Esophagus squamous epithelium (tissue), 5 donors: Measurements from ENCODE around the gene ADISSP. TPM values are rescaled to one million over a fixed set of nuclear protein-coding genes. Genes with fewer than 3 reads are reported as not detected.

Experiments used
- DNase-seq: peaks from one replicate; lab custom pipeline; 2025; lab: John Stamatoyannopoulos, UW
- H3K27ac ChIP-seq, 4 donors: fragments of 200-600 bp; sonication (generic); one replicate each; pipeline ENCODE4 v1.5.1; 2016 to 2019; ENCODE audit warnings: mild to moderate bottlenecking in 1 of 4
- H3K27me3 ChIP-seq, 4 donors: fragments of 200-600 bp; sonication (generic); 1 replicate in 3 of 4; 2 replicates in 1 of 4; pipeline versions ENCODE4 v1.5.1 to v1.6.0; 2017 to 2021; ENCODE audit warnings: antibody characterized with exemption in 1 of 4
- H3K36me3 ChIP-seq, 3 donors: fragments of 200-600 bp; sonication (generic); one replicate each; pipeline ENCODE4 v1.5.1; 2016 to 2019
- H3K4me1 ChIP-seq, 3 donors: fragments of 200-600 bp; sonication (generic); one replicate each; pipeline ENCODE4 v1.5.1; 2017 to 2019
- H3K4me3 ChIP-seq, 4 donors: fragments of 200-600 bp; sonication (generic); 1 replicate in 3 of 4; 2 replicates in 1 of 4; pipeline ENCODE4 v1.5.1; 2016 to 2019; ENCODE audit warnings: mild to moderate bottlenecking in 2 of 4, moderate library complexity in 1 of 4
- H3K9me3 ChIP-seq, 3 donors: fragments of 200-600 bp; sonication (generic); one replicate each; pipeline ENCODE4 v1.5.1; 2016 to 2019
- CTCF ChIP-seq, 6 experiments: fragments of 450-650 bp in 4 of 6; fragments of 200-600 bp in 2 of 6; sonication (generic) in 2 of 6; IDR thresholded peaks; one replicate each; pipeline ENCODE4 v1.5.1; 2016 to 2019; ENCODE audit warnings: antibody characterized with exemption in 6 of 6, mild to moderate bottlenecking in 4 of 6, moderate library complexity in 4 of 6
- POLR2A ChIP-seq, 4 donors: fragments of 450-650 bp; IDR thresholded peaks; one replicate each; pipeline ENCODE4 v1.6.1; 2017; ENCODE audit warnings: antibody characterized with exemption in 4 of 4, mild to moderate bottlenecking in 4 of 4, moderate library complexity in 3 of 4
- WGBS, 2 donors: methylation state at CpG; one replicate each; pipeline ENCODE4 v1.1.5; 2018; 5-methylcytosine and 5-hydroxymethylcytosine counted together
- intact Hi-C: fragments of 100-400 bp; cut with DNase I; formaldehyde crosslinking; loops from one replicate; pipeline ENCODE4 v1.15.0; 2022
- total RNA-seq, 4 donors: library from RNA; depleted of rRNA; stranded (reverse); fragments of >200 nt; gene quantifications; one replicate each; pipeline ENCODE4 v1.1.0, GENCODE V29; 2016
- donor health status: DM: yes; HTN: yes; CAD: no.

ADISSP gene
- total RNA-seq, 4 donors from 2014 or later: 13.5 to 24.7 (median 19.8) TPM

GRCh38 chr20:3777381-3777715 lies 9.8 kb upstream of the ADISSP start:
- Histone ChIP-seq H3K27me3 (no peaks in the 10 kb centered on the region), H3K9me3 (no peaks in the 10 kb centered on the region), H3K27ac (peak overlapping the region in 2 of 4 donors; percentile 0 to 50), H3K4me3 (peak overlapping the region; percentile 33 to 69 (median 50)), H3K4me1 (peaks cover 19 to 40% (median 22%) of the 10 kb centered on the region in 3 donors), H3K36me3 (no peaks in the 10 kb centered on the region)
- TF ChIP-seq CTCF (IDR thresholded peaks at IDR 0.05): no peak
- TF ChIP-seq POLR2A (IDR thresholded peaks at IDR 0.05): no peak
- no peak for DNase-seq
- intact Hi-C loops: no loop called here
- WGBS, 2 donors: 0% methylated on average over 9 of the region's 16 CpGs; no CpG with 5 or more reads in 1 of the 2 donors

- H3K4me3 ChIP-seq: no peak overlapping the region
- intact Hi-C loops: no loop called here
- H3K27ac ChIP-seq: no peak overlapping the region
- no peaks in the 10 kb centered on the region for H3K27me3 ChIP-seq
- no peaks in the 10 kb centered on the region for H3K36me3 ChIP-seq
- TF ChIP-seq CTCF (IDR thresholded peaks at IDR 0.05) (no peak), POLR2A (IDR thresholded peaks at IDR 0.05) (no peak)
- 73 to 82% methylated on average over 3 to 4 of the region's 4 CpGs for WGBS, 2 donors
- H3K4me1 ChIP-seq: peaks cover 10 to 22% (median 13%) of the 10 kb centered on the region in 3 donors
- DNase-seq: no peak
- H3K9me3 ChIP-seq: no peaks in the 10 kb centered on the region
These were observed 8.0 kb upstream of the ADISSP start for GRCh38 chr20:3775457-3776108.

DNA sequence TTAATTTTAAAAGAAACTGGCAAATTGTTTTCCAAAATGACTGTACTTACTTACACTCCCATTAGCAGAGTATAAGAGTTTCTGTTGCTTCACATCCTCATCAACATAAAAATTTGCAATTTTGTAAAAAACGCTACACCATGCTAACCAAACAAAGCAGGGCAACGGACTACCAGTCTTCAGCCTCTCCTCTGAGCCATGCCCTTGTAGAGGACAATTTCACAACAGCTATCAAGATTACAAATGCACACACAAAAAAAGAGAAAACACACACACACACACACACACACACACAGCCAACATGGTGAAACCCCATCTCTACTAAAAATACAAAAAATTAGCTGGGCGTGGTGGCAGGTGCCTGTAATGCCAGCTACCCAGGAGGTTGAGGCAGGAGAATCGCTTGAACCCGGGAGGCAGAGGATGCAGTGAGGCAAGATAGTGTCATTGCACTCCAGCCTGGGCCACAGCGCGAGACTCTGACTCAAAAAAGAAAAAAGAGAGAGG lies 4.1 kb upstream of the ADISSP start:
- no peaks in the 10 kb centered on the region for H3K9me3 ChIP-seq
- H3K27ac ChIP-seq: no peak overlapping the region
- H3K27me3 ChIP-seq: no peaks in the 10 kb centered on the region
- no peak overlapping the region for H3K4me3 ChIP-seq
- no peak for TF ChIP-seq CTCF (IDR thresholded peaks at IDR 0.05)
- TF ChIP-seq POLR2A (IDR thresholded peaks at IDR 0.05): no peak
- no peak for DNase-seq
- WGBS, 2 donors: 73 to 74% methylated on average over 7 of the region's 7 CpGs
- peaks cover 17 to 32% (median 20%) of the 10 kb centered on the region in 3 donors for H3K4me1 ChIP-seq
- intact Hi-C loops: no loop called here
- H3K36me3 ChIP-seq: no peaks in the 10 kb centered on the region

DNA sequence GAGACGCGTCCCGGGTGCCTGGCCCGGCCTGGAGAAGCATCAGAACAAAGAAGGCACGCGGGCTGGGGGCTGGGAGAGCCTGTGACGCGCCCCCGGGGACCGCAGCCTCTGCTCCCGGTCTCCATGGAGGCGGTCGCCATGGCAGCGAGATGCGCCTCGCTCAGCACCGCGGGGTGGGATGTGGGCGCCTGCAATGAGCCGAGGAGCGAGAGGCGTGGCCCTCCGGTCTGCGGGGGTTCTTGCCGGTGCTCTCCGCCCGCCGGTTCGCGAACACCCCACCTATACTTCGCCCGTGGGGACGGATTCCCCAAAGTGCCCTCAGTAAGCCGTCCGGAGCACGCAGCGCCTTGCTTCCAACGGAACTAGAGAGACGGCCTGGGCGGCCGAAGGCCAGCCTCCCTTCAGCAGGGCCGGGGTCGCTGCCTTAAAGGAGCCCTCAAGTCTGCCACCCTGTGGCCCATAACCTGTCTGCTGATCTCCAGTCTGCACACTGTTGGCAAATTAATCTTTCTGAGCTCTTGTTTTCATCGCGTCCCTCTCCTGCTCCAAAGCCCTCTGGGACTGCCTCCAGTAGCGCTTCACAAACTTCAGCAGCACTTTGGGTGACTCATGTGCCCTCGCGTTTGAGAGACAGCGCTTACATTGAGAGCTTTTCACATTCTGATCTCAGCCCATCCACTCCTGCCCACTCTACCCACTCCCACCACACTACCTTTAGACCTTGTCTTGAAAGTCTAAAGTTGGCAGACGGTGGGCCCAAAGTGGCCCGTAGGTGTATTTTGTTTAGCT lies 983 bp upstream of the ADISSP start:
- no peak for TF ChIP-seq POLR2A (IDR thresholded peaks at IDR 0.05)
- peak; percentile 25 to 57 (median 55) for TF ChIP-seq CTCF (IDR thresholded peaks at IDR 0.05)
- H3K4me3 ChIP-seq: peak overlapping the region; percentile 52 to 75 (median 68)
- H3K36me3 ChIP-seq: no peaks in the 10 kb centered on the region
- intact Hi-C loops: no loop called here
- no peaks in the 10 kb centered on the region for H3K9me3 ChIP-seq
- H3K27me3 ChIP-seq: no peaks in the 10 kb centered on the region
- H3K4me1 ChIP-seq: peaks cover 21 to 63% (median 50%) of the 10 kb centered on the region in 3 donors
- no peak for DNase-seq
- 3 to 4% methylated on average over 8 to 11 of the region's 51 CpGs for WGBS, 2 donors
- peak overlapping the region; percentile 88 to 96 (median 92) for H3K27ac ChIP-seq

- WGBS, 2 donors: 4% methylated on average over 5 of the region's 21 CpGs; no CpG with 5 or more reads in 1 of the 2 donors
- Histone ChIP-seq H3K36me3 (no peaks in the 10 kb centered on the region), H3K27ac (peak overlapping the region; percentile 54 to 96 (median 90)), H3K9me3 (no peaks in the 10 kb centered on the region), H3K27me3 (no peaks in the 10 kb centered on the region), H3K4me3 (peak overlapping the region; percentile 52 to 75 (median 68)), H3K4me1 (peaks cover 21 to 67% (median 50%) of the 10 kb centered on the region in 3 donors)
- TF ChIP-seq CTCF (IDR thresholded peaks at IDR 0.05): no peak
- no peak for TF ChIP-seq POLR2A (IDR thresholded peaks at IDR 0.05)
- intact Hi-C loops: no loop called here
- DNase-seq: no peak
These were observed 485 bp downstream of the ADISSP start for GRCh38 chr20:3767110-3767426.
